HEK293T (cell line): ENCODE results near the gene TRPV4.

Source experiments
- CTBP1 ChIP-seq: fragments of 450-650 bp; IDR thresholded peaks from 2 replicates; pipeline ENCODE4 v1.6.1; 2016; ENCODE audit warnings: borderline replicate concordance
- FOXA1 ChIP-seq: fragments of 450-650 bp; IDR thresholded peaks from 2 replicates; pipeline ENCODE4 v1.6.1; 2016; ENCODE audit warnings: mild to moderate bottlenecking
- FOXM1 ChIP-seq: fragments of 450-650 bp; IDR thresholded peaks from 2 replicates; pipeline ENCODE4 v1.6.1; 2017; ENCODE audit warnings: mild to moderate bottlenecking, borderline replicate concordance
- PKNOX1 ChIP-seq: fragments of 450-650 bp; IDR thresholded peaks from 2 replicates; pipeline ENCODE4 v1.6.1; 2016

GRCh38 chr12:109756457-109756856, 76.7 kb downstream of the TRPV4 start:
- no peak for TF ChIP-seq PKNOX1
- no peak for TF ChIP-seq FOXM1
- no peak for TF ChIP-seq CTBP1
- TF ChIP-seq FOXA1 = no peak
